GM19193 (cell line): ENCODE data around the gene SMIM41.

Experiments used
- POLR2A ChIP-seq: IDR thresholded peaks from 4 replicates; pipeline ENCODE4 v1.6.1; 2011; ENCODE audit not compliant: insufficient read depth, insufficient read length; ENCODE audit errors: extremely low read depth

Gene SMIM41

GRCh38 chr12:52151837-52152783 lies 72.6 kb downstream of the SMIM41 start:
- TF ChIP-seq POLR2A, result no peak

DNA sequence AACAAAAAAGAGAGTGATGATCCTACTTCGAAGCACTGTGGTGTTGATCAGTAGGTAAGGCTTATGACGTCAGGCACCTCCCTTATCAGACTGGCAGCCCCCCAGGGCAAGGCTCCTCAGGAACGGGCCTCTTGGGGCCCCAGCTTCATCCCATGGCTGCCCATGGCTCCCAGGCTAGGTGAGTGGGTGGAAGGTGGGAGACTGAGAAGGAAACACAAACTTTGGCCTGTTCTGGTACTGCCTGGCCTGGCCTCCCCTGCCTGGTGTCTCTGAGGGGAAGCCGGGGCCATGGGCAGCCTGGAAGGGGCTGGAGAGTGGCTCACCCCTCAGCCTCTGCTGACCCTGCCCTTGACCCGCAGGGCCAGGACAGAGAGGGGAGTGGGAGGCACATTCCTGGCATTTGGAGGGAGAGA lies 73.4 kb downstream of the SMIM41 start:
- no peak for TF ChIP-seq POLR2A

DNA sequence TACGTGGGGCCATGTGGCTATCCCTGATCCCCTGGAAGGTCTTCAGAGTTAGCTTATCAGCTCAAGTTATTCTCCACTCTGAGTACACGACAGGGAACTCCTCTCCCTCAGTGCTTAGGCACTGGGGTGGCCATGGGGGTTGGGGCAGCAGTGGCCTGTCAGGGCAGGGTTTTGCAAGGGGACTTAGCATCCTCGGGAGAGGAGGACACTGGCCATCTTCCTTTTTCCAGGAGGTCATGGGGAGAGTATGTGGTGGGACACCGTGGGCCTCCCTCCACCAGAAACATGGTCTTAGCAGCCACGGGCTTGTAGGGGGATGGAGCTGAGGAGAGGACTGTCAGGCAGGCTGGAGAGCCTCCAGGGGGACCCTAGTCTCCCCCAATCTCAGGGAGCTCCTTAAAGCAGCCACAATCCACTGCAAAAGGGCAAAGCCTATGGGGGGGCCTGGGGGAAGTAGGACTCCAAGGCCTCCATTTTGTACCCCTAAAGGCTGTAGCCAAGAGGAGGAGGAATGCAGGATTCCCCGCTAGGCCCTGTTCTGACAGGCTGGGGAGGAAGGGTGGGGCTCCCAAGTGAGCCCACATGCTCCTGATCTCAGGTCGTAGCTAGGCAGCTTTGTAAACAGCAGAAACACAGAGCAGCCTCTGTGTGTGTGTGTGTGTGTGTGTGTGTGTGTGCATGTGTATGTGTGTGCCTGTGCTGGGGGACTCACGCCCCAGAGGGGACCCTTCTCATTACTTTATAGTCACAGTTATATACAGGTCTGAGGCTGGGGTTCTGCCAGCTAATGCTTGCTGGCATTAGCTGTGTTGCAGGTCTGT lies 75.8 kb downstream of the SMIM41 start:
- no peak for TF ChIP-seq POLR2A

DNA sequence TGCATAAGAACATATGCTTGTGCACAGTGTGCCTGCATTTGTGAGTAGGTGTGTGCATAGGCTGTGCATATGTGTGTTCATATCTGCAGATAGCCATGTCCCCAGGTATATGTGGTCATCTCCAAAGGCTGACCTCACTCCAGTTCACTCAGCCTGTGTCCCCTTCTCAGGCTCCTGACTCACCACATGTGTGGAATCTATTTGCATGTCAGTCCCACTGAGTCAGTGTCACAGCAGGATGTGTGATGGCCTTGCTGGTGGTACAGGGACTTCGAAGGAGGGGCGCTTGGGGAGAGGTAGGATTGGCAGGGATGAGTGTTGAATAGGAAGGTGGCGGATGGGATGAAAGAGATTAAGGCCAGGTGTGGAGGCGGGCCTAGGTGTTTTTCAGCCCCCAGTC lies 76.8 kb downstream of the SMIM41 start:
- TF ChIP-seq POLR2A, result no peak

- TF ChIP-seq POLR2A, result no peak
Measured at GRCh38 chr12:52156757-52157565, 77.5 kb downstream of the SMIM41 start.

DNA sequence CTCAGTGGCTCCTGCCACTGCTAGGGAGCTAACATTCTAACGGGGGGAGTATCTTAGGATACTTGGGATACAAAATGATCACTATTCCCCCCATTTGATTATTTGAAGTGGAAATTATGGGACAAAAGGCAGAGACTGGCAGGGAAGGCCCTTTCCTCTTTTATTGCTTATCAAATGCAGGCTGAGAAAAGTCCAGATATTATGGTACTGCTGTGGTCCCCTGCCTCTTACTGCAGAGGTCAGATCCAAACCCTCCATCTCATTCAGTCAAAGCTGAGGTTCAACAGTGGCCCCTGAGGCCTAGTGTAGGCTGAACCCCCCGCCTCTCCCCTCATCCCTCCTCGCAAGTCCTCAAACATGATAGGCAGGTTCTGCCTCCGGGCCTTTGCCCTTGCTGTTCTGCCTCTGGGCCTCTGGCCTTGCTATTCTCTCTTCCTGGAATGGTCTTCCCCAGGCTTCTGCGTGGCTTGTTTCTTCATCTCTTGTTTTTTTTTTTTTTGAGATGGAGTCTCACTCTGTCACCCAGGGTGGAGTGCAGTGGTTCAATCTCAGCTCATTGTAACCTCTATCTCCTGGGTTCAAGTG lies 78.2 kb downstream of the SMIM41 start:
- TF ChIP-seq POLR2A, result no peak
